SH-SY5Y (cell line): ENCODE measurements around the gene PTPN7.

Experiments used
- GATA2 ChIP-seq: IDR thresholded peaks from 2 replicates; pipeline ENCODE4 v1.6.1; 2011; ENCODE audit warnings: mild to moderate bottlenecking, low read depth, low read length
- GATA3 ChIP-seq: IDR thresholded peaks from 2 replicates; pipeline ENCODE4 v1.6.1; 2011; ENCODE audit warnings: low read depth, mild to moderate bottlenecking, low read length, moderate library complexity

PTPN7 gene

DNA sequence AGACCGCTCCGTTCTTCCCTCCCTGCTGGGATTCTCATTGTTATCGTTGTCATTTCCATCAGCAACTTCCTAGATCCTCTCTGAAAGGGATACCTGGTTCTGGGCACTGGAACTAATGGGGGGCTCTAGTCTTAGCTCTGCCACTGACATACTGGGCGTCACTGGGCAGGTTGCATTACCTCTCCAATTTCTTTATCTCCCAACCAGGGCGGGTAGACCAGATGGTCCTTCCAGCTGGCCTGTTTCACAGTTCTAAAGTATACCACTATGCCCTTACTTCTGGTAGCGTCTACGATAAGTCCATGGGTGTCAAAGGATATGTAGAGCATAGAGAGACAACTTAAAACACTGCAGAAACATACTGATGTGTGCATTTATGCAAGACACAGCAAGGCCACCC is 36.3 kb downstream of the PTPN7 start:
- TF ChIP-seq GATA2 (no peak), GATA3 (no peak)

DNA sequence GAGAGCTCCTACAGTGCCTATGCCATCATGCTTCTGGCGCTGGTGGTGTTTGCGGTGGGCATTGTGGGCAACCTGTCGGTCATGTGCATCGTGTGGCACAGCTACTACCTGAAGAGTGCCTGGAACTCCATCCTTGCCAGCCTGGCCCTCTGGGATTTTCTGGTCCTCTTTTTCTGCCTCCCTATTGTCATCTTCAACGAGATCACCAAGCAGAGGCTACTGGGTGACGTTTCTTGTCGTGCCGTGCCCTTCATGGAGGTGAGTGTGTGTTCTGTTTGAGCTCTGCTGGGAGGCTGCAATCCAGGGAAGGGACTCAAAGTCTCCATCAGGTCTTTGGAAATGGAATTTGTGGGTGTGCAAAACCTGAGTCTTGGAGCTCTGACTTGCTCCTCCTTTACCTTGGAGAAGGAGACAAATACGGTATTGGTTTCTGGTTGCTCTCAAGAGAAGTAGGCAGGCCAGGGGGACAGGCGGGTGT is 37.0 kb downstream of the PTPN7 start:
- TF ChIP-seq GATA3: no peak
- TF ChIP-seq GATA2: no peak

DNA sequence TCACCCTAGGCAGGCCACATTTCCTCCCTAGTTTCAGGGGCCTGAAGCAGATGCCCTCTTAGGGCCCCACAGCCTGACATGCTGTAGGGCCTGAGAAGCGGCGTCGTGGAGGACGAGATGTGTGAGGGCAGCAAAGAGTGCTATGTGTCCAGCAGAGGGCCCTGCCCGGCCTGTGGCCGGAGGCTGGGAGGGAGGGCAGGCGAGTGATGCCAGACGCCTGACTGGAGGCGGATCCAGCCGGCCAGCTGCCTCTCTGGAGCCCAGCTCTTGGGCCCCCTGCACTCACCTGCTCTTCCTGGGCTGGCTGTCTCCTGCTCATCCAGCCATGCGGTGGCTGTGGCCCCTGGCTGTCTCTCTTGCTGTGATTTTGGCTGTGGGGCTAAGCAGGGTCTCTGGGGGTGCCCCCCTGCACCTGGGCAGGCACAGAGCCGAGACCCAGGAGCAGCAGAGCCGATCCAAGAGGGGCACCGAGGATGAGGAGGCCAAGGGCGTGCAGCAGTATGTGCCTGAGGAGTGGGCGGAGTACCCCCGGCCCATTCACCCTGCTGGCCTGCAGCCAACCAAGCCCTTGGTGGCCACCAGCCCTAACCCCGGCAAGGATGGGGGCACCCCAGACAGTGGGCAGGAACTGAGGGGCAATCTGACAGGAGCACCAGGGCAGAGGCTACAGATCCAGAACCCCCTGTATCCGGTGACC is 37.6 kb downstream of the PTPN7 start, which contains the start of gene GPR37L1:
Gene GPR37L1 (plus strand): TSS at position 279 of the 697 bp plus-strand sequence. CDS start 47 bp downstream, at position 326.
- TF ChIP-seq GATA3 (no peak), GATA2 (no peak)

DNA sequence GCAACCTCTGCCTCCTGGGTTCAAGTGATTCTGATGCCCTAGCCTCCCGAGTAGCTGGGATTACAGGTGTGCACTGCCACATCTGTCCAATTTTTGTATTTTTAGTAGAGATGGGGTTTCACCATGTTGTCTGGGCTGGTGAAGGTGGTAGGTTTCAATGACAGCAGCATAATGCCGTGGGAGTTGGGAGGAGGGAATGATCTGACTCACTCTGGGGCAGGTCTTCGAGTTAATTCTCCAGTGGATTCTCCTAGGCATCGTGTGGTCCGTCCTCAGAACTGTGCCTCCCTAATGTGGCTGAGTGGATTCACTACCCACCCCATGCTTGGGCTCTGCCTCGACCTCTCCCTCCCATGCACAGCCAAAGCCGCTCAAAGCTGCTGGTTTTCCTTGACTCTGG is 39.4 kb downstream of the PTPN7 start:
- TF ChIP-seq GATA3: no peak
- TF ChIP-seq GATA2: no peak

DNA sequence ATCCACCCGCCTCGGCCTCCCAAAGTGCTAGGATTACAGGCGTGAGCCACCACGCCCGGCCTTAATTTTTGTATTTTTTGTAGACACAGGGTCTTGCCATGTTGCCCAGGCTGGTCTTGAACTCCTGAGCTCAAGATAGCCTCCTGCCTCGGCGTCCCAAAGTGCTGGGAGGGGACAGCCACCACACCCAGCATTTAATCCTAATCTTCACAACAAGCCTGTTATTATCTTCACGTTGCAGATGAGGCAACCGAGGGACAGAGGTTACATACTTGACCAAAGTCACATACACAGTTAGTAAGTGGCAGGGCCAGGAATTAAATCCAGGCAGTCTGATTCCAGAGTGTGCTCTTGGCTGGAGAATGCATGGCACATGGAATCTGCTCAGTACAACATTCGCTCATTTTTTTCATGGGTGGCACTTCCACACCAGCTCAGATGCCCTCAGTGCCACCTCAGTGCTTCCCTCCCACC is 42.5 kb downstream of the PTPN7 start:
- TF ChIP-seq GATA2 (no peak), GATA3 (no peak)

DNA sequence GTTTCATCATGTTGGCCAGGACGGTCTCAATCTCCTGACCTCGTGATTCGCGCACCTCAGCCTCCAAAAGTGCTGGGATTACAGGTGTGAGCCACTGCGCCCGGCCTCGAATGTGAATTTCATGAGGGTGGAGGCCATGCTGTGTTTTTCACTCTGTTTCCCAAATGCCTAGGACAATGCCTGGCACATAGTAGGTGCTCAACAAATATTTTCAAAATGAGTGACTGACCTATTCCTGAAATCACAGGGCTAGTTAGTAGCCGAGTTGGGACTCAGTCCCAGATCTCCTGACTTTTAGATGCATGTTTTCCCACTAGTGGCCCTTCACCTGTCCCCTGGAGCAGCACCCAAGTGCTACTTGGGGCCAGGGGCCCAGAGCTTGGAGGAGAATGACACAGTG is 44.1 kb downstream of the PTPN7 start:
- TF ChIP-seq GATA2 (no peak), GATA3 (no peak)

DNA sequence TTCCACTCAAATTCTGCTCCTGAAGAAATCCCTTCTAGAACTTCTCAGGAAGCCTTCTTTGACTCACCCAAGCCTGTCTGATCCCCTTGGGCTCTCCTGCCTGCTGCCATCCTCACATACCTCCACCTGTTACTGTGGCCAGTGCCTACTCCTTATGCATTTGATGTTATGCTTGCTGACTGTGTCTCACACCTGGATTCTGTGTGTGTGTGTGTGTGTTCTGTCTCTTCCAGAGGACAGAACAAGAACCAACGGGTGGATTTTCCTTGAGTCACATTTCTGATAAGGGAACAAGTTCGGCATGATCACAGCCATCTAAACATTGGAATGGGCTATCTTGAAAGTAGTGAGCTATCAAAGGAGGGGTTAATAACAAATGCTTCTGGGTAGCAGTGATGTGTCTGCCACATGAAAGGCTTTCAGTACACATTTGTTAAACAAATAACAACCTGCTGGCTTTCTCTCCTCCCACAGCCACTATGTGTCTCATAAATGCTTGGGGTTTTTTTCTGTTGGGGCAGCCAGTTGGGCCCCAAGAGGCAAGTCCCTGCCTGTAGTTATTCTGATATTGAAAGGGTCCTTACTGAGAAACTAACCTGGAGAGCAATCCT is 46.6 kb downstream of the PTPN7 start:
- TF ChIP-seq GATA3 (no peak), GATA2 (no peak)

DNA sequence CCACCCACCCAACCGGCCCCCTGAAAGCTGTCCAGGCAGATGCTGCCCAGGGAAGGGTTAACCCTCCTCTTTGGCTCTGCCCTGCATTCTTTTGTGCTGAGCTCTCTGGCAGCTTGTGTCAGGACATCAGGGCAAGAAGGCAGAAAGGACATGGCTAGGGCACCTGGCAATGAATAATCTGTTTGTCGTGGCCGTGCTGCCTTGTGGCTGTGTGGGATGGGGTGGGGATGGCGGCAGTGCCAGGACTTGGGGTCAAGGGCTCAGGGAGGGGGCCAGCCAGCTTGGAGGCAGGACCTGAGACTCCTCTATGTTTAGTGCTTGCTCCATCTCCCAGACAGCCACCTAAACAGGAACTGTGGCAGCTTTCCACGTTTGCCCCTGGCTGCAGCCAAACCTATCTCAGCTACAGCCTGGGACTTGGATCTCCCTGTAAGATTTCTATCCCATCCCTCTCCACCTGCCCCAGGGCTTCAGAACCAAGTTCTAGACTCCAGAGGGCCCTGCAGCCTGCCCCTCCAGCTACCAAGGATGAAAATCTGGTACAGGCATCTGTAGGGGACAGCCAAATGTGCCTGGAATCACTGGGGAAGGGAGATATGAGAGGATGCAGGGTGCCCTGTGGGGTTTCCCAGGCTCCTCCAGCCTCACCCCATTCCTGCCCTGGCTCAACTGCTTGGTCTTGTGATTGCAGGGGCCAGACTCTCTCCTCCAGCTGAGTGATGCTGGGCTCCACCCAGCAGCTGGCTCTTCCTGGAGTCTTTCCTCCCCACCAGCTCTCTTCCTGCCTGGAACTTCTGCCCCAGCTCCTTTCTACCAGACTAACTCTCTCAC is 47.3 kb downstream of the PTPN7 start:
- no peak for TF ChIP-seq GATA3
- no peak for TF ChIP-seq GATA2

DNA sequence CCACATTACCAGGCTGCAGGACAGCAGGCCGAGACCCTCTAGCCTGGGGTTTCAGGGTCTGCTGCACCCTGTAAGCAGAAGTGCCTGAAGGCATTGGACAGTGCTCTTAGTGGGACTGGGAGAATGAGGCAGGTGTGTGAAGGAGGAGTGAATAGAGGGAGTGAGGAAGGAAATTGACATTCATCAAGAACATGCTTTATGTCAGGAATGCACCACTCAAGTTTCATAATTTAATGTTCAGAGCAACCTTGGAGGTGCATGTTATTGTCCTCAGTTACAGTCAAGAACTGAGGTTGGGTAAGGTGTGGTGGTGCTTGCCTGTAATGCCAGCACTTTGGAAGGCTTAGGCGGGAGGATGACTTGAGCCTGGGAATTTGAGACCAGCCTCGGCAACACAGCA is 49.4 kb downstream of the PTPN7 start:
- TF ChIP-seq GATA2: no peak
- no peak for TF ChIP-seq GATA3

DNA sequence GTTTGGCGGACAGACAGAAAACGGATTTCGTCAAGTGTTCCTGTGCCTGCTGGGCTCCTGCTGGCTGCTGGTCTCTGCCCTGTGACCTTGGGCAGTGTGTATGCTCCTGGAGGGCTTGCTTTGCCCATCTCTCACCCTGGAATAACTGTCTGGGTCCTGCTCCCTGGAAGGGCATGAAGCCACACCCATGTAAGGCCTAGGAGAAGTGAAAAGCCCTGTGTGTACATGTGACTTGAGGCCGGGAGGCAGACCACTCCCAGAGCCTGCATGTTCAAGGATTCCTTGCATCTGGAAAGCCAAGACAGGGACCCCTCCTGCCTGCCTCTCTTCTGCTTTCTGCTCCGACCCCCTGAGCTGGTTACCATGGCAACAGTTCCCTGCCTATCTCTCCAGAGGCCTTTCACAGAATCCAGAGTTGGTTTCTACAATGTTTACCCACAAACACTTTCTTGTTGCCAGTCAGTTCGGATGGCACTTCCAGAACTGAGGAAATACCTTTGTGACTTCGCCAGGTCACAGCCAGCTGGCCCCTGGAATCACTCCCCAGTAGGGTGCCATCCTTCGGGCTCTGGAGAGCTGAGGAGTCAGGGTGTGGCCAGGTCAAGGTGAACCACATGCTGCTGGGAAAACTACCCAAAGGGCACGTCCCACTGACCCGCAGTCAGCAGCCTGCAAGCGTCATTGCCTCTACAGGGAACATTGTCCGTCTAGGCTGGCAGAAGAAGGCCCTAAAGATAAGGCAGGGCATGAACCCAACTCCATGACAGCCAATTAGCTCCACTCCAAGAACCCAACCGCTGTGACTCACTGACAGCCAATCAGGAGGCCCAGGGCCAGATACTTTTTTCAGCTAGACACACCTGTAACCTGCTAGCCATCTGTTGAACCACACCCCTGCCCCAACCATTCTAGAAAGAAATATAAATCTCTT is 52.3 kb downstream of the PTPN7 start:
- TF ChIP-seq GATA3: no peak
- TF ChIP-seq GATA2: no peak

DNA sequence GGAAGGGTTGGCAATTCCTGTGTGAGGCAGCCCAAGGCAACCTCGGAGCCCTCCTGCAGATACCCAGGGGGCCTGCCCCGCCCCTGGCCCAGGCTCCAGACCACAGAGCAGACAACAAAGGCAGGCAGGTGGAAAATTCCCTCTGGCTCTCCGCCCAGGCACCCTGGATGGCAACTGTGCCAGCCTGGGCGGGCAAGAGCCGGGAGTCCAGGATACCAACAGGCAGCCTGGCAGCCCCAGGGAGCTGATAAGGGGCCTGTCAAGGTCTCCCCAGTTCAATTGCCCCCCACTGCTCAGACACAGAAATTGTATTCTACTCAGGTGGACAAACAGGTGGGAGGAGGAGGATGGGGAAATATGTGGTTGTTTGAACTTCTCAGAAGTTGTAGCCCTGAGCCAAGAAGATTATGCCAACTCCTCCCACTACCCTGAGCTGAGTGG is 53.1 kb downstream of the PTPN7 start:
- no peak for TF ChIP-seq GATA2
- no peak for TF ChIP-seq GATA3

DNA sequence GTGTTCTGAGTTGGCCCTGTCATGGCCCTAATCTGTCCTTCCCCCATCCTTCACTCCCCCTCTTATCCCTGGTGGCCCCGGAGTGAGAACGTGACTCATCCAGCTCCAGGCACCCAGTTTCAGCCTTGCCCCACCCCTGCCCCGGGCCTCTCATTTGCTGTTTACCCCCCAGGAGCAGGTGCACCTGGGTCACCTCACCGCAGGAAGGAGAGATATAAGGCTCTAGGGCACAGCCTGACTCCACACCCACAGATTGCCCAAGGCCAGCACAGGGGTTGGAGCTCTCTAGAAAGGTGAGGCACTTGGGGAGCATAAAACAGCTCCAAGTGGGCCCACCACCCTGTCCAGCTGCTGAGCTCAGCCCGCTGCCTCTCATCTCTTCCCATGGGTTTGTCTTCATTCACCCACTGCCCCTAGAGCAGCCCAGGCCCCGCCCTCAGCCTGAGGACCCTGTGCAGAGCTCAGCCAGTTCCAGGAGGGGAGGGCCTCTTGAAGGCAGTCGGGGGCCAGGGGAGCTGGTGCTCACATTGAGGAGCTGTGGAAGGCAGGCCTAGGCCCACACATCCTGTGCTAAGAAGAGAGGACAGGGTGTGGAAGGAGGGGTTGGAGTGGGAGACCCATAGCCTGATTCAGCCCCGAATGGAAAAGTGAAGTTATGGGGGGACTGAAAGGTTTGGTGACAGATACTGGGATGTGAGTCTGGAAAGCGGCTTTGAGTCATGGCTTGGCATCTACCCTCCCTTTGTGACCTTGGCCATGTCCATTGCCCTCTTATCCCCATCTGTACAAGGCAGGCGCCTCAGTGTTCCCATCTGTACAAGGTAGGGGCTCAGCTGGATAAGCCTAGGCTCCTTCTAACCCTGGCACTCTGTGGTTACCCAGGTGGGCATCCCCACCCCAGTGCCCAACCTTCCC is 53.8 kb downstream of the PTPN7 start:
- TF ChIP-seq GATA3 (no peak), GATA2 (no peak)
